ENCODE results near the gene CGREF1.

GRCh38 chr2:27093430-27094352 is 25.2 kb downstream of the CGREF1 start:
- TF ChIP-seq CTCF (IDR thresholded peaks at IDR 0.05) (no peak), POLR2AphosphoS5 (IDR thresholded peaks at IDR 0.05; ENCODE audit: insufficient read depth in 1 of 2, low read depth in 1 of 2) (no peak)
